ENCODE measurements around the gene TESK1.

- no peak for TF ChIP-seq CTCF (IDR thresholded peaks at IDR 0.05; ENCODE audit: low read depth, low read length, missing input control)
- TF ChIP-seq YY1 (IDR thresholded peaks at IDR 0.05) = no peak
- TF ChIP-seq REST (IDR thresholded peaks at IDR 0.05) = no peak
- no peak for TF ChIP-seq EGR1 (IDR thresholded peaks at IDR 0.05; ENCODE audit: low read depth in 2 of 2)
- no peak for TF ChIP-seq JUND (IDR thresholded peaks at IDR 0.05)
- no peak for TF ChIP-seq ZBTB33 (IDR thresholded peaks at IDR 0.05)
- no peak for TF ChIP-seq MAX (IDR thresholded peaks at IDR 0.05)
- TF ChIP-seq GABPA (IDR thresholded peaks at IDR 0.05 in 1 of 2, conservative IDR thresholded peaks at IDR 0.05 in 1 of 2) = no peak
- TF ChIP-seq ATF3 (IDR thresholded peaks at IDR 0.05) = no peak
- no peak for TF ChIP-seq FOXA1 (IDR thresholded peaks at IDR 0.05)
- TF ChIP-seq TAF1 (conservative IDR thresholded peaks at IDR 0.05) = no peak
- no peak for TF ChIP-seq RXRA (IDR thresholded peaks at IDR 0.05)
These were observed 51.9 kb downstream of the TESK1 start for GRCh38 chr9:35656831-35657545.
